HG02798 (cell line): ENCODE results near the gene SH3GLB2.

ENCODE experiments used
- ATAC-seq: cut with Tn5 transposase; IDR thresholded peaks from one replicate; pipeline ENCODE4 v1.9.1; 2021; ENCODE audit warnings: mild to moderate bottlenecking; ENCODE audit not compliant: unreplicated experiment, poor library complexity

Gene SH3GLB2

DNA sequence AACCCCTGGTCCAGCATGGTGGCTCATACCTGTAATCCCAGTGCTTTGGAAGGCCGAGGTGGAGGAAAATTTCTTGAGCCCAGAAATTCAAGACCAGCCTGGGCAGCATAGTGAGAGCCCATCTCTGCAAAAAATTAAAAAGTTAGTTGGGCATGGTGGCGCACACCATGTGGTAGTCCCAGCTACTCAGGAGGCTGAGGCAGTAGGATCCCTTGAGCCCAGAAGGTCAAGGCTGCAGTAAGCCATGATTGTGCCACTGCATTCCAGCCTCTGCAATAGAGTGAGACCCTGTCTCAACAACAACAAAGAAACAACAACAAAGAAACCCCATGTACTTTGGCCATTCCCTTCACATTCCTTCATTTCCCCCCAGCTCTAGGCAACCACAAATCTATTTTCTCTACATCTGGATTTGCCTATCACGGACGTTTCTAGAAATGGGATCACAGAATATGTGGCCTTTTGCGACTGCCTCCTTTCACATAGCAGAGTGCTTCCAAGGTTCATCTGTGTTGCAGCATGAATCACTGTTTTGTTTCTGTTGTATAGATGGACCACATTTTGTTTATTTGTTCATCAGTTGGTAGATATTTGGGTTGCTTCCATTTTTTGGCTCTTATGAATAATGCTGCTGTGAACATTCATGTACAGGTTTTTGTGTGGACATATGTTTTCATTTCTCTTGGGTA, 26.2 kb upstream of the SH3GLB2 start:
- ATAC-seq = no peak

GRCh38 chr9:129053020-129053419, 24.9 kb upstream of the SH3GLB2 start:
- no peak for ATAC-seq

DNA sequence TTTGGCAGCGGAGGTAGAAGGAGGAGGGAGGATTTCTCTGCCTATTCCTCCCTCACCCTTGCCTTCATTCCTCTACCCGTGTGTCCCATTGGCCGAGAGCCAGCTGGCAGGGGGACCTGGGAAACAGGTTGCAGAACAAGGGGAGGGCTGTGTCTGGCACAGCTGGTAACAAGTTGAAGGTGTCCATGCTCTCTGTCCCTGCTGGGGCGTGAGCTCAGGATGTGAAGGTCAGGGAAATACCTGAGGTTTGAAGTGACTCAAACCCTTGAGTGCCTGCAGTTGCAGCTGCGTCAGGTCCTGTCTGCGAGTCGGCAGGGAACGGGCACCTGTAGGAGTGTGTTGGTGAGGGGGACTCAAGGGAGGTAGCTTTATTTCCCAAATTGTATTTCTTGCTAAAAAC, 24.5 kb upstream of the SH3GLB2 start:
- no peak for ATAC-seq

DNA sequence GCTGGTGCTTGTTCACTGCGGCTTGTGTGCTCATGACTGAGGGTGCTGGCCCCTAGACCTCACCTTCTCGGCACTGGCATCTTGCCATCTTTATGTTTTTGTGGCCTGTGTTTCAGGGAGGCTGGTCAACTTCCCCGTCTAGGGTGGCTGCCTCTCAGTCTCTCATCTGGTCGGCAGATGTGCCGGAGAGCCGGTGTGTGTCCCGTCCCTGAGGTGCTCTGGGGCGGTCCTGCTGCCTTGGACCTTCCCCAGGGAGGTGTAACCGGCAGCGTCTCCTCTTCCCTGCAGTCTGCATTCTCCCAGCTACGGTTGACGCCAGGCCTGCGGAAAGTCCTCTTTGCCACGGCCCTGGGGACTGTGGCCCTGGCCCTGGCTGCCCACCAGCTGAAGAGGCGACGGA, 13.9 kb upstream of the SH3GLB2 start:
- ATAC-seq = no peak

DNA sequence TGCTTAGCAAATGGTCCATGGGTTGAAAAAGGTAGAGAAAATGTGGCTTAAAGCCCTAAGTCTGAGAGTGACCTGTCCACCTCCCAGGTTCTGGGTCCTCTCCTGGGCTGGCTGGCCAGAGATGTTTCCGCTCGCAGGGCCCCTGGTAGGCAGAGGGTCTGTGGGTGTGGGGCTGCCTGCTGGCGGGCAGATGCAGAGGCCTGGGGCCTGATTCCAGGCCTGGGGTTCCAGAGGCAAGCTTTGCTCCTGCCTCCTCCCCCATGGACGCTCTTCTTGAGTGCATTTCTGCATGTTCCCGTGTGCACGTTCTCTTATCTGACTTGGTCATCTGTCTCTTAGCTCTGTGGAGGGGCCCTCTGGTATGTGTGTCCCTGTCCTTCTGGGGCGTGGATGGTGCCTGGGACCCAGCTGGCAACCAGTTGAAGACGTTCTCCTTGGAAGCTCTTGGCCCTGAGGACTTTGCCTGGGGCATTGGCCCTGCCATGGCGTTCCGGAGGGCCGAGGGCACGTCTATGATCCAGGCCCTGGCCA, 12.0 kb upstream of the SH3GLB2 start:
- ATAC-seq = no peak

DNA sequence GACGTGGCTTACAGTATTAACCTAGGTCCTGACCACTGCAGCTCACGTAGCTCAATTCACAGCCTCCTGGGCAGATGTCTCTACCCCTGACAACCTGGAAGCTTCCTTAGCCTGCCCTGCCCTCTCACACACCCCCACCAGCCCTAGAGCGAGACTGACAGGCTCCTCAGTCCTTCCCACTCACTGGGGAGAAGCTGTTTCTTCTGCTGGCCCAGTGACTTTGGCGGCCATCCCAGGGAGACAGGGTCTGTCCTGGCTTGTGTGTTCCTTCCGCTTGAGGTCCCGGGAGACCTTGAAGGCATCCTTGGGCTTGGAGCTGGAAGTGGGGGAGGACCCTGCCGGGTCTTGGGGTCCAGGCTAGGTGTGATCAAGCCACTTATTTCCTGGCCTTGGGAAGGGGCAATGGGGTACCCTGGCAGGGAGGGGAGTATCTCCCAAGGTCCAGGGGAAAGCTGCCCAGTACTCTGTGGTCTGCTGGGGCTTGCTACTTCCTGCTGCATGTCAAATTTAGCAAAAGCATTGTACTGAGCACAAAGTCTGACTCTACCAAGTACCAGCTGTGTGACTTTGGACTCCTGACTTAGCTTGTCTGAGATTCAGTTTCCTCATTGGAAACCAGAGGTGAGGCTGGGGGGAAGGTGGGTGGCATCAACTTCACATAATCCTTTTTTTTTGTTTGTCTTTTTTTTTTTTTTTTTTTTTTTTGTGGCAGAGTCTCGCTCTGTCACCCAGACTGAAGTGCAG, 10.2 kb upstream of the SH3GLB2 start:
- ATAC-seq = no peak

DNA sequence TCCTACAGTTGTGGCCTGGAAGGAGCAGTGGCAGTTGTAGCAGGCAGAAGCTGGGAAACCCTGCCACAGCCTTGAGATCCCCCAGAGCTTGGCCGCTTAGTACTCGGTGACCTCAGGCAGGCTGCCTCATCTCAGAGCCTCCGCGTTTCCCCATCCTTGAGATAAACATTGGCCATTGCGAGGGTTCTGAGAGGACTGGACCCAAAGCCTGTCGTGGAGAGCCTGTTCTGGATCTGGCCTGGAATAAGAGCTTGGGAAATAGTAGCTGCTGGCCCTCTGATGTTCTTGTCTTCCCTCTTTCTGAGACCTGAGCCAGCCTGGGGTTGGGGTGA, 9.6 kb upstream of the SH3GLB2 start:
- ATAC-seq = no peak

- ATAC-seq = no peak
These were observed 9.0 kb upstream of the SH3GLB2 start for GRCh38 chr9:129036923-129037766.

GRCh38 chr9:129036241-129036922, 8.3 kb upstream of the SH3GLB2 start, which contains the start of gene MIGA2:
MIGA2 (plus strand) TSS chr9:129036626; CDS start chr9:129040595, 3,969 bp downstream.
- ATAC-seq = peak; percentile 99

- ATAC-seq = peak; percentile 1
These were observed 7.7 kb upstream of the SH3GLB2 start for GRCh38 chr9:129035838-129036237.

DNA sequence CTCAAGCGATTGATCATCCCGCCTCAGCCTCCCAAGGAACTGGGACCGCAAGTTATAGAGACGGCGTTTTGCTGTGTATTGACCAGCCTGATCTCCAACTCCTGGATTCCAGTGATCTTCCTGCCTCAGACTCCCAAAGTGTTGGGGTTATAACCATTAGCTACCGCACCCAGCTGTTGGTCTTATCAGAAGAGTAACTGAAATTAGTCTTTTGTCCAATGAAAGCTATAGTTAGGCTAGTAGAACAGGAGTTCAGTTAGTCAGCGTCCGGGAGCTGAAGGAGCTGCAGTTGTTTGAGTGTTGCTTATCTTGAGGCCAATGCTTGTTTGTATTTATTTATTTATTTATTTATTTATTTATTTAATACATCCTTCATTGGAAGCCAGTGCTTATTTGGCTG, 5.1 kb upstream of the SH3GLB2 start:
- ATAC-seq = no peak

DNA sequence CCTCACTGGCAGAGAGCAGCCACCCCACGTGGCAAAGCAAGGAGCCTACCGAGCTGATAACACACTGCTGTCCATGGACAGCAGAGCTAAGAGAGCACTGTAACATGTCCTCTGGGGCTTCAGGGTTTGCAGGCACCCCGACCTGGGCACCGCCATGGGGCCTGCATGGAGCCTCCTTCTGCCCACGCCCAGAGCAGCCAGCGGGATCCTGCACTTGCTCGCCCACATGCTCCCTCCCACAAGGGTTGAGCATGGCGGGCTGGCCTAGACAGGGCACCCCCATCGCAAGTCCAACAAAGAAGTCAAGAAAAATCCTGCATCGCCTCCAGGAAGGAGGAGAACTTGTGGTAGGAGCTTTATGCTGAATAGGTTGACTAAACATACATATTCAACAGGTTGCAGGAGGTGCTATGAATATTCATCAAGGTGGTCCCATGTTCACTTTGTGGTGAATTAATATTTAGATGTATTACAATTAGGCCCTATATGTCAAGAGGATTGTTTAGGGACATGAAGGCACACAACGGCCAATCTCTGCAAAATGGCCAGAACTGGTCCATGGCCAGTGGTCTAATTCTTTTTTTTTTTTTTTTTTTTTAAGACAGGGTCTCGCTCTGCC, 4.5 kb upstream of the SH3GLB2 start:
- no peak for ATAC-seq

GRCh38 chr9:129031514-129031913, 3.4 kb upstream of the SH3GLB2 start:
- no peak for ATAC-seq

DNA sequence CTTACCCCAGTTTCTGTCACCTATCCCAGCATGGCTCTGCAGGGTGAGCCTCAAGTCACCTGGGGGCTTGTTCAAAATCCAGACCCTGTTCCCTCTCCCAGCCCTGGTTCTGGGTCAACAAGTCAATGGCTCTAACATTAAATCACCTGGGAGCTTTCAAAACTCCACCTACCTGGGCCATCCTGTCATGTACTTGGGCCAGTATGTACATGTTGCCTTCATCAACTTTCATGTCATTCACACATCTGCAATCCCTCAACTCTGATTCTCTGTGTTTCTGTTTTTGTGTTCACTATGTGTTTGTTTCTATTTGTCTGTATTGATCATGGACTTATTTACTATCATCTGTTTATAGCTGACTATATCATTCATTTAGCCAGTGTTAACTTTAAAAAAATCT, 2.1 kb upstream of the SH3GLB2 start:
- ATAC-seq = no peak

GRCh38 chr9:129027685-129028191, 393 bp downstream of the SH3GLB2 start:
- peak; percentile 41 for ATAC-seq

DNA sequence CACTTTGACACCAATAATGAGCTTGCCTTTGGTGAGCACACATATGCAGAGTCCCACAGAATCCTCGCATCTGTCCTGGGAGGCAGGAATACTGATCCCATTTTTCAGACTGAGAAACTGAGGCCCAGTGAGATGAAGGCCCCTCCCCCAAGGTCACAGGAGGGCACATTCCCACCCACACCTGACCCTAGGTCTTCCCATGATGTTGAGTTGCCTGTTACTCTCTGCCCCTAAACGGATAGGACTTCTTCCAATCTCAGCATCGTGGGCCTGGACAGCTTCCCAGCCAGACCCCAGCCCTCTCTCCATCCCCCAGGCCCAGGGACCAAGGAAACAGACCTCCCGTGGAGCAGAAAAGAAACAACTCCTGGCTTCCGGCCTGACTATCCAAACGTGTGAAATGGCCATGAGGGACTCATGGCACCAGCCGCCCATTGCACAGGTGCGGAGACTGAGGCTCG, 877 bp downstream of the SH3GLB2 start:
- no peak for ATAC-seq

DNA sequence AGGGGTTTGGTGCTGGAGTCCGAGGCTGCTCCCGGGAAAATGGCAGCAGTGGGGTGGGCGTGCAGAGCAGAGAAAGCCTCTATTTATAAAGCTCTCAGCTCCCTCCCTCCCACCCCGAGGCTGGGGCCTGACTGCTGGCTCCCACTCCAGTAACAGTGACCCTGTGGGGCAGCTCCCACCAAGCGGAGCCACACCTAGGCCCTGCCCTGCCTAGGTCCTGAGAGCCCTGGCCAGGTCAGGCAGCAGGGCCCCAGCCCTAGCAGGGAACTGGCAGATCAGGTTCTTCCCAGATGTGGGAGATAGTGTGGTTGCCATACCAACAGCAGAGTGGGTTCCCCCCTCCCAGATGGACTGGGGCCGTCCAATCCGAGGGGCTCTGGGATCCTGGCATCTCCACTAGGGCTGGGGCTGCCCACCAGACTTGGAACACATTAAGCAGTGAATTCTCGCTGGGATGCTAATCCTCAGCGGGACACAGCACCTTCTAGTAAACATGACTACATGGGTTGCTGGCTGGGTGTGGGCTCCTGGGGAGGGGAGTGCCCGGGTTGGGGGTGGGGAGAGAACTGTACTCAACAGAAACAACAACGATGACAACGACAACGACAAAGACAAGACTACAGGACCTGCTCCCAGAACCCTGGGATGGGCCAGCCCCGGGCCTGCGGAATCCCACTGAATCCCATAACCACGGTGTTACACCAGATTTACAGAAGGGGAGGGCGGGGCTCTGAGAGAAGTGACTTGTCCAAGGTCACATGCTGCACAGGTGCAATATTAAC, 1.5 kb downstream of the SH3GLB2 start:
- no peak for ATAC-seq

GRCh38 chr9:129023908-129024233, 4.3 kb downstream of the SH3GLB2 start:
- no peak for ATAC-seq
